HG02763 (cell line): Measurements from ENCODE around the gene IL1R2.

Source experiments
- ATAC-seq: cut with Tn5 transposase; IDR thresholded peaks from one replicate; pipeline ENCODE4 v1.9.1; 2021; ENCODE audit warnings: mild to moderate bottlenecking, moderate library complexity; ENCODE audit not compliant: unreplicated experiment

The IL1R2 gene

DNA sequence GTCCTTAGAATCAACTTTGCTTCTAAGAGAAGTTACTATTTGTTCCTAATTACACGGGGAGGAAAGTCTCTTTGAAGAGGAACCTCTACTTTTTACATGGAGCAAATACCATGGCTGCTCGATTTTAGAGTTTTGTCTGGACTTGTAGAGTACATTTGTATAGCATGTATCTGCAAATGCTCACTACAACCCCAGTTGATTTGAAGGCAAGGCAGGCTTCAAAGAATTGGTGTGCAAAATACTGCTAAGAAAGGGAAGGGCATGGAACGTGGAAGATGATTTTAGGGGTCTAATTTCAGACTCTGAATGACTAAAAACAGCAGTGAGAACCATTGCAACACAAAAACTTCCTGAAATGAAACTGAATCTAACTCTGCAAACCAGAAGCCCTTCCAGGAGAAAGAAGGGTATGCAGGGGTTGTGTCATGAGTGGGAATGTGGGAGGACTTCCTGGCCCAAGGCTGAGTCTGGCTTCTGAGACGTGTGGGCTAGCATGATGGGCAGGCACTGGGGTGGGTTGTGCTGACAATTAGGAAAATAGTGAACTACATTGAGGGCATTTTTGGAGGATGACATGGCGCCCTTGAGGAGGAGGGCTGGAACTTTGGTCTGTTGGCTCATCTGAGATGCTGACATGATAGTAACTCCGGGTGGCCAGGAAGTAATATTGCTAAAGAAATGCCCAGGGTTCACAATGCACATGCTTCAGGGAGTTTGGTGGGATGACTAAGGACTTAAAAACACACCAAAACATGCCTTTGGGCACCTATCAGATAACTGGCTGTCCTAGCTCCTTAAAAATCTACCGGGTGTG is 18.9 kb upstream of the IL1R2 start:
- no peak for ATAC-seq

DNA sequence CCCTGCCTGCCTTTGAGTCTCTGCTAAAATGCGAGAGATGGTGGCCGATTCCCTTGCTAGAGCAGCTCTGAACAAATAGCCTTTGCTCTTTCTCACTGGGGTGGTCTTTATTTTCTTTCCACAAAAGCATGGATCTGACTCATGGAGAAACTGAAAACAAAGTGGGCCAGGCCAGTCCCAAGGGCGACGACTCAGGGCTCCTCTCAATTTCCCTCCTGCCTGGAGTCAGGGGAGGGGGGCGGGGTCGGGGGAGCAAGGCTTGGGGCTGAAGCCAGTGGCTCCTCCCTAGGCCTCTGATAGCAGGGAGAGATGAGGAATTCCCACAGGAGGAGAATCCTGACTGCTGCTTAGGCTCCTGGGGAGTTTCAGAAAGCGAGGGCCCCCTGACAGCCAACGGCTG is 17.1 kb upstream of the IL1R2 start:
- ATAC-seq: no peak

DNA sequence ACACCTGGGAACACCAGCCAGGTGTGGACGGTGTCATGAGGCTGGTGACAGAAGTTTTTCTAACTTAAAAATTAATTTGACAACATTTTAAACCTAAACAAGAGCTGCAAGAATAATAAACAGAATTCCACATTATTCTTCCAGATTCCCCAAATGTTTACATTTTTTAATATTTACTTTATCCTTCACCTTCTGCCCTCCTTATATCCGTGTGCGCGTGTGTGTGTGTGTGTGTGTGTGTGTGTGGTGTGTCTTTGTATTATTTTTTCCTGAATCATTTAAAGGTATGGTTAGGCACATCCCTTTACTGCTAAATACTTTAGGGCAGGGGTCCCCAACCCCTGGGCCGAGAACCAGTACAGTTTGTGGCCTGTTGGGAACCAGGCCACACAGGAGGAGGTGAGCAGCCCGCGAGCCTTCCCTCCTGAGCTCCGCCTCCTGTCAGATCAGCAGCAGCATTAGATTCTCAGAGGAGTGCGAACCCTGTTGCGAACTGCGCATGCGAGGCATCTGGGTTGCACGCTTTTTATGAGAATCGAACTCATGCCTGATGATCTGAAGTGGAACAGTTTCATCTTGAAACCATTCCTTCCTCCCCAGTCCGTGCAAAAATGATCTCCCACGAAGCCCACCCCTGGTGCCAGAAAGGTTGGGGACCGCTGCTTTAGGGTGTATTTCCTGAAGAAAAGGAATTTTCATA is 16.4 kb upstream of the IL1R2 start:
- no peak for ATAC-seq

DNA sequence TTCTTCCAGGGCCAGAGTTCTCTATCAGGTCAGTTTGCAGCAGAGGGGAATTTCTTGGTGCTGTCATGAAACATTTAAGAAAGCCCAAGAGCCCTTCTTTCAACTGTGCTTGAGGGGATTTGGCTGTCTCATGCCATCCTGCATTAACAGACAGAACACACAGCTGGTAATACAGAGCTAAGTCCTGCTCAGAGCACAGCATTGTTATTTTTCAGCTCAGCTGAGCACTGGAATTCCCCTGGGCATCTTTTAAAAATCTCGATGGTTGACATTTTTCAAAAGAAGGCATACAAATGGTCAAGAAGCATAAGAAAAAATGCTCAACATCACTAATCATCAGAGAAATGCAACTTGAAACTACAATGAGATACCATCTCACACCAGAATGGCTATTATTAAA is 14.9 kb upstream of the IL1R2 start:
- ATAC-seq: no peak

DNA sequence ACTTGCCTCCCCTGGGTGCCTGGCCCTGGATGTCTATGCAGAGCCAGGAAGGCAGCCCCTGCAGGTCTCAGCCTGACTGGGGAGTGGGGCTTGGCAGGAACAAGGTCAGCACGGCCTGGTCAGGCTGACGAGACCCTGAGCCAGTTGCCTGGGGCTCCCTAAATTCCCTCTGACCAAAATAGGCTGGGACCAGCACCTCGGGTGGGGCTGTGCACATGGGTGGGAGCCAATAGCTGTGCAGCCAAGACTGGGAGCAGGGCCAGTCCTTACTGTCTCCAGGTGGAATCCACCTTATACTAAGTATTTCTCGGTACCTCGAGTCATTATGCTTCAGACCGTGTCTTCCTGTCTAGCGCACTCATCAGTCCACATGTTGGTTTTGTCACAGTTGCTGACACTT is 11.4 kb upstream of the IL1R2 start:
- ATAC-seq: no peak

DNA sequence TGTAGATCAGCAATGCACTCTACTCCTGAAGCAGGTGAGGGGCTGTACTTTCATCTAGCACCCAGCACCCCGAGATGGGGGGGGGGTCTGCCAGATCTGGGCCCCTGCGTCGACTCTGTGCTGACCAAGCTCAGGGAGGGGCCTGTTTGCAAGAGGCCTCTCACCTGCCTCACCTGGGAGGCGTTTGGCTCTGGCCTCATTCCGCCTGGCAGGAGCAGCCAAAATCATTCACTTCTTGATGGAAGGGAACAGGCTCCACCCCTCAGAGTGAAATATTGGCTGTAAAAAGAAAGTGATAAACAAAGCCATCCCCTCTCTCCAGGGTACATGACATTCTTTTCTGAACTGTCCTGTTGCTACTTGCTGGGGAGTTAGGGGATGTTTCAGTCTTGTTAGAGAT is 10.7 kb upstream of the IL1R2 start:
- no peak for ATAC-seq

DNA sequence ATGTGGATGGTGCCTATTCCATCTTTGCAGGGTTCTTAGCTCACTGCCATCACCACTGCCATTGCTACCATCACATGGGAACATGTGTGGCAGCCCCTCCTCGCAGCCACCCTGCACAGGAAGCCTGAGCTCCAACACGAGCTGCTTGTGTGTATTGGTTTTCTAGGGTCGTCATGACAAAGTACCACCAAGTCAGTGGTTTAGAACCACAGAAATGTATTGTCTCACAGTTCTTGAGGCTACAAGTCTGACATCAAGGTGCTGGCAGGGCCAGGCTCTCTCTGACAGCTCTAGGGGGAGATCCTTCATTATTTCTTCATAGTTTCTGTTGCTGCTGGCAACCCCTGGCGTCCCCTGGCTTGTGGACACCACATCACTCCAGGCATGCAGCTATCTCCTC is 10.3 kb upstream of the IL1R2 start:
- ATAC-seq: no peak

DNA sequence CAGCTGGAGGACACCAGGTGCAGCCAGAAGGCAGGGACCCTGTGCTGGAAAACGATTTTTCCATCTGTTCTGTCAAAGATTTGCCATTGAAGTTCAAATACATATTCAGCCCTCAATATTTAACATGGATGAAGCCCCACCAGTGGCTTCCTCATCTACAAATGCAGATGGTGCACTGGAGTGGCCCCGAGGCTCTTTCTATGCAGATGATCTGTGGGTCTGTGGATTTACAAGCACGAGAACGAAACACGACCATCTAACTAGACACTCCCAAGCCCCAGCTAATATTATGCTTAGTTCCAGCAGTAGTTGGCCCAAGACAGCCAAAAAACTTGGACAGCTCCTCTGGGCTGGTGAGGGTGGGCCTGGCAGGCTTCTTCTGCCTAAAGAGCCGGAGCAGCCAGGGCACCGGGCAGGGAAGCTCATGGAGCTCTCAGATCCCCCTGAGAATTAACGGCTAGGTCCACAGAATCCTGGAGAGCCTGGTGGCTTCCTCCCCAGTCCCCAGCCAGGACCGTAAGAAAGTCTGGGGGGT is 9.2 kb upstream of the IL1R2 start:
- ATAC-seq: no peak

DNA sequence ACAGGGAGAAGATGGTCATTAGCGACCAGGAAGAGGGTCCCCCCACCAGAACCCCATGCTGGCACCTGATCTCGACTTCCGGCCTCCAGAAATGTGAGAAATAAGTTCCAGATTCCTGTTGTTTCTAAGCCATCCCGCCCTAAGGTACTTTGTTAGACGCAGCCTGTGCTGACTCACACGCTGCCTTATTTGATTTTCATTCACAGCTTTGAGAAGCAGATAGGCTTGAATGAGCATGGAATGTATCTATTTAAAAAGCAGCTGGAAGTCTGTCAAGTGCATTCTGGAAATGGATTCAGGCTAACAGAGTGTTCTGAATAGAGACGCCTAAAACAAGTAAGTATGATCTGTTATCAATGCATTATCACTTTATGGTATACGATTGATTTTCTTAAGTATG is 8.3 kb upstream of the IL1R2 start:
- ATAC-seq: no peak

DNA sequence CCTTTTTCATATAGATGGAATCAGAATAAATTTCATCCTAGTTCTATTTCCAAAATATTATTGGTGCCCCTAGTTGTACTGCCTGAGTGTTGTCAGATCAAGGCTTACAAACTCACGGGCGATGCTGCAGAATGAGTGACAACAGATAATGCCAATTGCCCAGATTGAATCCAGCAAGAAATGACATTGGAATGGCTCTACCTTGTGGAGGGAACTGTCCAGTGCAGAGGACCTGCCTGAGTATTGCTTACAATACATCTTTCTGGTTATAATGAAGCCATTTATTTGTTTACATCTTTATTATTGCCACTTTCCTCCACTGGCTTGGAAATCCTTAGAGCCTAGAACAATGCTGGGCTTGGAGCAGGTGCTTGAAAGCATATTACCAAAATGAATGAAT is 7.8 kb upstream of the IL1R2 start:
- ATAC-seq: no peak

DNA sequence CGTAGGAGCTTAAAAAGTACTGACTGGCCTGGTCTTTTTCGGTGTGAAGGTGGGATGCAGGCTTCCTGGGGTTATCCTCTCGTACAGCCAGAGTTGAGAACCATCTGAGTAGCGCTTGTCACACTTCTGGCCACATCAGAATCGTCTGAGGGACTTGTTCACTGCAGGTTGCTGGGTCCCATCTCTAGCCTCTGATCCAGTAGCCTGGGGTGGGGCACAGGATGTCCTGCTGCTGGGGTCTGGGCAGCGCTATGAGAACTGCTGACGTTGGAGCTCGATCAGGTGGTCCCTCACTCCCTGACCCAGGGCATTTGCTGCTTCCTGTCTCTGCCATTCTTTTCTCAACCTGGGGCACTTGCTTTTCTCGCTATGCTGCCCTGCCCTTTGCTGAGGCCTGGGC is 7.1 kb upstream of the IL1R2 start:
- no peak for ATAC-seq

DNA sequence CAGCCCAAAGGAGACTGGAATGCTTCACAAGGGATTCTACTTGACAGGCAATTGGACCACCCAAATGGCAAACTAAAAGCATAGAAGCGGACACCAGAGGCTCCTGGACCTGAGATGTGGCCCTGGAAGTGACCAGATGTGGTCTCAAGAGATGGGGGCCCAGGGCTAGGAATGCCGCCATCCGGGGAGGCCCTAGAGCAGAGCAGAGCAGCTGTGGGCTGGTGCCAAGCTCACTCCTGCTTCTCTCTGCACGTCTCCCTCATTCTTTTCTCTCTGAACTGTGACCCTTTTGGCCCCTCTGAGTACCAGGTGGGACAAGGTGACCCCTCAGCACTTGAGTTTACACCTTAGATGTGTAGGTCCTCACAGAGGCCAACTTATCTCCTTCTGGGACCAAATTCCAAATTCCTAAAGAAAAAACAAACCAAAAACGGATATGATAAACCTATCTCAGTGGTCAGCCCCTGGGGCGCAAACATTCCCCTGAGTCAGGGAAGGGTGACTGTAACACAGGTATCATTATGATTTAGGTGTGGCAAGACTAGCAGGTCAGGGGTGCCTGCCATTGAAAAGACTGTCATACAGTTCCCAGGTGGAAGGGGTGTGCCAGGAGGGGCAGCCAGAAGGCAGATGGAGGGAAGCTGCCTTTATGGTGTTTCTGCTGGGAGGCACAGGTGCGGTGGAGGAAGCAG is 6.5 kb upstream of the IL1R2 start:
- no peak for ATAC-seq

DNA sequence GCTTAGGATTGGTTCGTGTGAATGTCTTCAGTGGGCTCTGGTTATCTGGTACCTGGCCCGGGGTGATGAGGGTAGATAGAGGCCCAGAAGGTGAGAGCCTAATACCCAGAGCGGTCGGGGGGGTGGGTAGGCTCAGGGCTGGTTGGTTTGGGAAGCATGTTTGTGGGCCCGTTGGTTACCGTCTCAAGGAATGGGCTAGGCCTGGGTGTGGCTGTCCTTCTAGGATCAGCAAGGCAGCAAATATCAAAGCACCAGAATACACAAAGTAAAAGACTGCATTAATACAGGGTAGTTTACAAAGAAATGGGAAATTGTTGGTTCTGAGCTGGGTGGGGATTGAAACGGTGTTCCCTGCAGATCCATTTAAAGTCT is 6.0 kb upstream of the IL1R2 start:
- no peak for ATAC-seq

DNA sequence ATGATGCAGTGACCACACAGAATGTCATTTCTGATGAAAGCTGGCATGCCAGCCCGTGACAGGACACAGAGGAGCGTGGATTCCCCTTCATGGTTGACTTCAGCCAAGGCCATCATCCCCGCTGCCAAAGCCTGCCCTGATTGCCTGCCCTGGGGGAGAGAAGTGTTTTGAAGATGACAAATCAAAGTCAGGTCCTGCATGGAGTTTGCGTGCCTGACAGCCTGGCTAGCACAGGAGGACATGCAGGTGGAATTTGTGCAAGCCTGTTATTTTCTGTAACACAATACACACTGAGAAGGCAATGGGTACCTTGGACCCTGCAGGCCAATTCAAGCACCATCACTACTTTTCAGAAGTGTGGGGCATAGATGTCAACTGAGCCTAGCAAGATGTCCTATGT is 5.4 kb upstream of the IL1R2 start:
- no peak for ATAC-seq

DNA sequence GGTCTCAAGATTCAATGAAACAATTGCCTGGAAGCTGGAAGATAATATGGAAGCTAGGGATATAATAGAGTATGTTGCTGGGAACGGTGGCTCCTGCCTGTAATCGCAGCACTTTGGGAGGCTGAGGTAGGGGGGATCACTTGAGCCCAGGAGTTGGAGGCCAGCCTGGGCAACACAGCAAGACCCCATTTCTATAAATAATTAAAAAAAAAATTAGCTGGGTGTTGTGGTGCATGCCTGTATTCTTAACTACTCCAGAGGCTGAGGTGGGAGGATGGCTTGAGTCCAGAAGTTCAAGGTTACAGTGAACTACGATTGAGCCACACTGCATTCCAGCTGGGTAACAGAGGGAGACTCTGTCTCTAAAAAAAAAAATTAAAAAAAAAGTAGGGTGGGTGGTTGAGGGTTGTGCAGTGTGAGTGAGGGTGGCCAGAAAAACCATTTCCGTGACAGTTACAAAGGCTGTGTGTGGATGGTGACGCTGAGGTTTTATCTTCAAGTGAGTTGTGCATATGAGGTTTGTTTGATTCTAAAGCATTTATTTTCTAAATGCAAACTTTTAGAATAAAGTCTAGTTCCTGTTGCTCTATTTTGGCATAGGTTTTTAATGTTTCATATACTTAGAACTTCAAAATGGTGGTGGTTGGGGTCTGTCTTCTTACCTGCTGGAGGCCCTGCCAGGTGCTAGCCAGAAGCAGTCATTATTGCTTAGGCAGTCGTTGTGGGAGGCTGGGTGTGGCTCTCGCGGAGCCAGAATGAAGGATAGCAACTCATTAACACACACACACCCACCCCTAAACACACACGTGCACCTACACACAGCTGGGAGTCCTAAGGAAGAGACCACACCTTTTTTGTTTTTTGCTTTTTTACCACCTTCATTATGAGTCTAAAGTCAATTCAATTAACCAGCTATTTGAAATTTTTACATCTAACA is 4.7 kb upstream of the IL1R2 start:
- no peak for ATAC-seq

DNA sequence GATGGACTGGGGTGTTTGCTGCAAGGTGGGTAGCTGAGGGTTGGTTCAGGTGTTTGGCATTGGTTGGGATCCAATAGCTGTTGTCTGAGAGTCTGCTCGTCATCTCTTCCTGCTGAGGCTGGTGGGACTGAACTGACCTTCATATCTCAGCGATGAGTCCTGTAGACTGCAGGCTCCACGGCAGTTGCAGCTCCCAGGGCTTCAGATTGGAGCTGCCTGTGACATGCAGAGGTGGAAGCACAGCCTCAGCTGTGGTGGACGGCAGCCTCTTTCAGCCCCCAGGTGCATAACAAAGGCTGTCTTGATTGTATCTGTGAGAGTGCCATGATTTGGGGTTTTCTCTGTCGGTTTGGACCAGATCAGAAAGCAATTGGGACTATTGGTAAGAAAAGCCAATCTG is 3.9 kb upstream of the IL1R2 start:
- ATAC-seq: no peak

DNA sequence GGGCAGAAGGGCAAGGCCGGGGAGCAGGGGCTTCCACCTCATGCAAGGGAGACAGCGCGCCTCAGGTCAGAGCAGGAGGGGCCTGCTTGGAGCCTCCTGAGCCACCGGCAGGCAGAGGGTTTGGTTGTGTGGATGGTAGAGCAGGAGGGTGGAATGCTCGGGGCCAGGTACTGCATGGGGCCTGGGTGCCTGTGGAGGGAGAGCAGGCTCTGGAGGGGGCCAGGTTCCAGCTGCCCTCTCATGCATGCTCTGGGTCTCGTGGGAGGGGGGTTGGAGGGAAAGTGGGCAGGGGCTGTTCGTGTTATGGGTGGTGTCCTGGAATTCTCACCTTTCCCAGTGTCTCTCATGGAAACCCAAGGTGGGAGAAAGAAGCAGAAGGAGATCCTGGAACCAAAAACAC is 3.2 kb upstream of the IL1R2 start:
- ATAC-seq: no peak

DNA sequence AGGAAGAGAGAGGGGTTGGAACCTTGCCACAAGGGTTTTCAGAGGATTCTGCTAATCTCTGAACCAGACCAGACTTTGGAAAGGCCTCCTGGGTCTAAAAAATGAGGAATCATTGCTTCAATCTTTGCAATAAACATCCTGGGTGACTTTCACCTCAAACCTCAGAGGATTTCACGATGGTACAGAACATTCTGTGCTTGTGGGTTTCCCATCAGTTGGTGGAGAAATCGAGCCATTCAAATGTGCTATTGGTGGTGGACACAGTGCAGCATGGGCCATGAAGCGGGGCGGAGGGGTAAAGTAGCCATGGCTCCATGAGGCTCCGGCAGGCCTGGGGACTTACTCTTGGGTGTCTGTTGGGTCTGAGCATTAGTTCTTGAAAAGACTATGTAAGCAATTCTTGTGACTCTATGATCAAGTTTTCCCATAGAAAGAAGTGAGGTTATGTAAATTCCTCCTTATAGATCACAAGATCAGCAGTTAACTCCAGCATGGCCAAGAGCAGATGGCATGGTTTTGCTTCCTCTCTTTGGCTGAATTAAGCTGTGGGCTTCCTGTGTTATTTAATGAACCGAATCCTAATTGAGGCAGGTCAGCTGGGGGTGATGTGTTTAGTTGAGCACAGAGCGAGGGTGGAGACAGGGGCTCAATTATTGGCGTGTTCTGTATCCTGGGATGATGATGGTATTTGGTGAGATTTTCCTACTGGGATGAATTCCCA is 1.9 kb upstream of the IL1R2 start:
- ATAC-seq: no peak

DNA sequence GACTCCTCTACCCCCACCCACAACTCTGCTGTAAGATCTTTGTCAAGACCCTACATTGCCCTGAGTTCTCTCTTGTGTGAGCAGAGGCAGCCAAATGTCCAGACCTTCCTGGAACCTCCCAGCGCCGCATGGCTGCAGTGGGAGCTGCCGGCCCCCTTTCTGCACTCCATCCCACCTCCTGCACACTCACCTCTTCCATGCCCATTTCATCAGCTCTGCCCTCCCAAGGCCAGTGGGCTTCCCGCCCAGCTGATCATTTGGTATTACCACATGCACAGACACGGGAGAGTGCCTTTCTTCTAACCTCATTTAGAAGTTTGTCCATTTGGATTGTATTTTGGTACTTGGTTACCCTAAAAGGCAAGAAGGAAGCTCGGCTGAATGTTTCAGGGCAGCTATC is 2.0 kb downstream of the IL1R2 start:
- no peak for ATAC-seq

DNA sequence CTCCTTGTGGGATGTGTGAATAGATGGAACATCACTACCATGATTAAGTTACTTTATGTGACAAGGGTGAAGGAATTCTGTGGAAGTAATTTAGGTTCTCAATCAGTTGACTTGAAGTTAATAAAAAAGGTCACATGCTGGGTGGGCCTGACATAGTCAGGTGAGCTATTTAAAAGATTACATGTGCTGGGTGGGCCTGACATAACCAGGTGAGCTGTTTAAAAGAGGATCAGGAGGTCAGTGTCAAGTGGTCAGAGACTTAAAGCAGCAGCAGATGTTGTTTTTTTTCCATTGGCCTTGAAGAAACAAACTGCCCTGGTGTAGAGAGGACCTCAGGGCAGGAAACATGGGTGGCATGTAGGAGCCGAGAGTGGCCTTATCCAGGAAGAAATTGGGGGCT is 3.3 kb downstream of the IL1R2 start:
- ATAC-seq: no peak
